T-cell (primary cell): ENCODE data around the gene CLEC16A. TPM values are rescaled to one million over a fixed set of nuclear protein-coding genes. Genes with fewer than 3 reads are reported as not detected.

Experiments
- ATAC-seq, 4 experiments: fragments of 200-7000 bp in 3 of 4; fragments of 150-1000 bp in 1 of 4; cut with Tn5 transposase; replicated peaks in 1 of 4; 1 replicate in 3 of 4; 2 replicates in 1 of 4; pipeline ENCODE4 v1.10.0; 2021; ENCODE audit warnings: moderate library complexity in 3 of 4, mild to moderate bottlenecking in 2 of 4, moderate number of reproducible peaks in 1 of 4
- CTCF ChIA-PET, 2 donors: fragments of 300-600 bp; sonication (Branson Sonifier 250); formaldehyde crosslinking; loops; one replicate each; lab custom pipeline; 2022; ENCODE audit warnings: antibody characterized with exemption in 2 of 2; lab: Charles Lee
- POLR2A ChIA-PET, 2 donors: fragments of 300-600 bp; sonication (Branson Sonifier 250); formaldehyde crosslinking; loops; one replicate each; lab custom pipeline; 2022; ENCODE audit warnings: antibody characterized with exemption in 2 of 2; lab: Charles Lee
- DNase-seq, 35 experiments: peaks; one replicate each; pipeline versions ENCODE4 v3.0.0 to v3.0.0-alpha.2; 2013 to 2023
- H3K27ac ChIP-seq: one replicate; pipeline ENCODE4 v1.5.1; 2013; ENCODE audit warnings: low read length
- H3K27me3 ChIP-seq, 2 experiments: replicated peaks in 1 of 2; 1 replicate in 1 of 2; 2 replicates in 1 of 2; pipeline versions ENCODE4 v1.6.1 to v1.7.0; 2013; ENCODE audit warnings: low read length in 1 of 2, mixed read lengths in 1 of 2; ENCODE audit not compliant: control insufficient read depth in 2 of 2, insufficient read depth in 2 of 2; ENCODE audit errors: extremely low read depth in 1 of 2
- H3K36me3 ChIP-seq, 2 donors: 1 replicate in 1 of 2; 2 replicates in 1 of 2; pipeline versions ENCODE4 v1.6.1 to v1.7.0; 2013; ENCODE audit warnings: low read length in 1 of 2; ENCODE audit not compliant: control insufficient read depth in 2 of 2, insufficient read depth in 1 of 2; ENCODE audit errors: extremely low read depth in 1 of 2
- H3K4me1 ChIP-seq, 2 experiments: 1 replicate in 1 of 2; 2 replicates in 1 of 2; pipeline versions ENCODE4 v1.6.1 to v1.7.0; 2013; ENCODE audit warnings: low read length in 2 of 2, mixed read lengths in 1 of 2; ENCODE audit not compliant: insufficient read depth in 2 of 2, control insufficient read depth in 1 of 2; ENCODE audit errors: extremely low read depth in 1 of 2
- H3K4me3 ChIP-seq, 2 donors: 1 replicate in 1 of 2; 2 replicates in 1 of 2; pipeline versions ENCODE4 v1.5.1 to v1.7.0; 2013; ENCODE audit warnings: mild to moderate bottlenecking in 2 of 2, low read length in 1 of 2, moderate library complexity in 1 of 2; ENCODE audit not compliant: control insufficient read depth in 1 of 2; ENCODE audit errors: extremely low read depth in 1 of 2
- H3K9me3 ChIP-seq: 2 replicates; pipeline ENCODE4 v1.7.0; 2013
- H3K27ac Mint-ChIP-seq, 2 donors: one replicate each; pipeline ENCODE4 v1.8.0; 2020 to 2021; ENCODE audit warnings: mild to moderate bottlenecking in 2 of 2, mixed read lengths in 2 of 2
- H3K27me3 Mint-ChIP-seq, 2 donors: one replicate each; pipeline ENCODE4 v1.8.0; 2021 to 2022; ENCODE audit warnings: mixed read lengths in 2 of 2
- H3K36me3 Mint-ChIP-seq: one replicate; pipeline ENCODE4 v1.8.0; 2021; ENCODE audit warnings: mixed read lengths
- H3K4me1 Mint-ChIP-seq, 3 donors: one replicate each; pipeline ENCODE4 v1.8.0; 2020 to 2022; ENCODE audit warnings: mixed read lengths in 3 of 3, mild to moderate bottlenecking in 1 of 3
- H3K4me3 Mint-ChIP-seq, 3 donors: one replicate each; pipeline ENCODE4 v1.8.0; 2020 to 2022; ENCODE audit warnings: mild to moderate bottlenecking in 3 of 3, mixed read lengths in 3 of 3, moderate library complexity in 3 of 3
- H3K9me3 Mint-ChIP-seq, 3 donors: one replicate each; pipeline ENCODE4 v1.8.0; 2020 to 2022; ENCODE audit warnings: mixed read lengths in 3 of 3
- WGBS: methylation state at CpG from one replicate; pipeline ENCODE4 v1.1.5; 2013; ENCODE audit warnings: missing lambda C conversion rate; ENCODE audit not compliant: insufficient coverage; 5-methylcytosine and 5-hydroxymethylcytosine counted together
- total RNA-seq, 35 experiments: library from RNA in 6 of 35; stranded (reverse) in 6 of 35; fragments of 120-200 nt in 1 of 35; gene quantifications; one replicate each; pipeline versions ENCODE4 v1.2.1 to v1.2.4 and lab custom pipeline; 2013 to 2026

The CLEC16A gene
- total RNA-seq, 5 donors from 2014 or later (not counting 1 experiment from before 2014, with no cell fraction given): 27.4 to 34.6 (median 28.7) TPM

- ChIA-PET POLR2A (no interaction called here), CTCF (interaction anchor here in 1 of 2 donors (0.9 kb wide), 1 partner anchor 30 kb away, joined by 3 read pairs; no protein-coding TSS in a partner anchor)
- H3K9me3 Mint-ChIP-seq: no peaks in the 10 kb centered on the region
- no peaks in the 10 kb centered on the region for H3K4me1 Mint-ChIP-seq
- ATAC-seq (no peak), DNase-seq (no peak)
- H3K36me3 ChIP-seq: peaks cover 11 to 40% of the 10 kb centered on the region in 2 donors
- no peaks in the 10 kb centered on the region for H3K9me3 ChIP-seq
- H3K4me1 ChIP-seq: no peaks in the 10 kb centered on the region
- H3K27me3 Mint-ChIP-seq: no peaks in the 10 kb centered on the region
- H3K36me3 Mint-ChIP-seq: peaks cover 54% of the 10 kb centered on the region
- H3K27ac ChIP-seq: no peak overlapping the region
- no peaks in the 10 kb centered on the region for H3K27me3 ChIP-seq
- H3K27ac Mint-ChIP-seq: no peak overlapping the region
- WGBS: 89% methylated on average over 3 of the region's 3 CpGs
- H3K4me3 Mint-ChIP-seq: no peak overlapping the region
- H3K4me3 ChIP-seq: no peak overlapping the region
Measured at GRCh38 chr16:11064202-11064540, 119.8 kb downstream of the CLEC16A start.

GRCh38 chr16:11064851-11065250 is 120.5 kb downstream of the CLEC16A start:
- POLR2A ChIA-PET: no interaction called here
- Mint-ChIP-seq H3K4me1 (no peaks in the 10 kb centered on the region), H3K36me3 (peaks cover 52% of the 10 kb centered on the region), H3K27me3 (no peaks in the 10 kb centered on the region), H3K9me3 (no peaks in the 10 kb centered on the region), H3K27ac (no peak overlapping the region), H3K4me3 (no peak overlapping the region)
- no peaks in the 10 kb centered on the region for H3K9me3 ChIP-seq
- no peaks in the 10 kb centered on the region for H3K4me1 ChIP-seq
- no peak for ATAC-seq
- H3K4me3 ChIP-seq: no peak overlapping the region
- DNase-seq: no peak
- H3K27me3 ChIP-seq: no peaks in the 10 kb centered on the region
- CTCF ChIA-PET: interaction anchor here (0.6 to 0.9 kb wide), 2 partner anchors 30 to 64 kb away, joined by 3 to 4 read pairs; no protein-coding TSS in a partner anchor
- H3K36me3 ChIP-seq: peaks cover 7 to 37% of the 10 kb centered on the region in 2 donors
- no peak overlapping the region for H3K27ac ChIP-seq
- 62% methylated on average over 3 of the region's 3 CpGs for WGBS

DNA sequence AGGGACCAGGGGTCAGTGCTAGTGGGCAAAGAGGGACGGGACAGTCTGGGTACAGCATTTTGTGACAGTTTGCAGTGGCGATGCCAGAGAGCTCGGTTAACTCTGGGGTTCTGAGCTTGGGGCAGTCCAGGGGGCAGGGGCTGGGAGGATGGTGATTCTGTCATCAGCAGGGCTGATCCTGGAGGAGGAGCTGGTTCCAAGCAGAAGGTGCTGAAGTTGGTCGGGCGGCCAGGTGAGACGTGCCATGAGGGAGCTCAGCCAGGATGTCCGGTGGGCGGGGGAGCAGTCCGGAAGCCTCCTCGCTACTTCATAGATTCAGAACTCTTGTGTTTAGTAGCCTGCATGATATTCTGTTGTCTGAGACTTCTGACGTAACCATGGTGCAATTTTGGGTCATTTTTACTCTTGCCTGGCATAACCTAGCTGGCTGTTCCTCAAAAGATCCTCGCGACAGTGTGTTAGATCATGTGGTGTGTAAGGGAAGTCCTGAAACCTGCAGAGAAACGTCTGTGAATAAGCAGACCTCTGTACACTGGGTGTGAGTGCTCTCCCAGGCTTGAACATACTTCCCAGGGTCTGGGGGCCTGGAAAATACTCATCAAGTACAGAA is 122.0 kb downstream of the CLEC16A start:
- H3K4me1 Mint-ChIP-seq: peaks cover 2 to 6% (median 3%) of the 10 kb centered on the region in 3 donors
- ATAC-seq (peak in 1 of 4 experiments; percentile 28), DNase-seq (no peak)
- peak overlapping the region in 1 of 2 donors; percentile 34 for H3K27ac Mint-ChIP-seq
- ChIA-PET POLR2A (no interaction called here), CTCF (no interaction called here)
- Histone ChIP-seq H3K4me3 (no peak overlapping the region), H3K4me1 (no peaks in the 10 kb centered on the region), H3K9me3 (no peaks in the 10 kb centered on the region), H3K36me3 (peaks cover 7 to 30% of the 10 kb centered on the region in 2 donors), H3K27ac (no peak overlapping the region), H3K27me3 (no peaks in the 10 kb centered on the region)
- peaks cover 53% of the 10 kb centered on the region for H3K36me3 Mint-ChIP-seq
- no peak overlapping the region for H3K4me3 Mint-ChIP-seq
- H3K9me3 Mint-ChIP-seq: no peaks in the 10 kb centered on the region
- 97% methylated on average over 13 of the region's 14 CpGs for WGBS
- H3K27me3 Mint-ChIP-seq: no peaks in the 10 kb centered on the region

DNA sequence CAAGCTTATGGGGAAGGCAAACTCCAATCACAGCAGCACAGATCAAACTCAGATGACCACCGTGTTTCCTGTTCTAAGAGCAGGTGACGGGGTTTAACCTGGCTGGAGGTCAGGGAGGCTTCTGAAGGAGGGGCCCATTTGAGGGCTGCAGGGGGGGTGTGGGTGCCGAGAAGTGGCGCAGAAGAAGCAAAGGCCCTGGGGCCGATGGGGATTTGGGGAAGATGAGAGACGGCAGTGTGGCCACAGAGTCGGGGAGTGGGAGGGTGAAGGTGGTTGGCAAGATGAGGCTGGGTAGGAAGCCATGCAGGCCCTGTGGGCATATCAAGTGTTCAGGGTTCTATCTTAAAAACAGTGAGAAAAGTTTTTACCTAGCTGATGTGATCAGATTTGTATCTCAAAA is 122.9 kb downstream of the CLEC16A start:
- Mint-ChIP-seq H3K36me3 (peaks cover 52% of the 10 kb centered on the region), H3K27me3 (no peaks in the 10 kb centered on the region), H3K4me1 (peaks cover 6 to 10% (median 7%) of the 10 kb centered on the region in 3 donors), H3K9me3 (no peaks in the 10 kb centered on the region), H3K4me3 (no peak overlapping the region), H3K27ac (no peak overlapping the region)
- no peak overlapping the region for H3K4me3 ChIP-seq
- no peaks in the 10 kb centered on the region for H3K27me3 ChIP-seq
- no peaks in the 10 kb centered on the region for H3K4me1 ChIP-seq
- ChIA-PET CTCF (interaction anchor here in 1 of 2 donors (0.5 kb wide), 1 partner anchor 77 kb away, joined by 3 read pairs; no protein-coding TSS in a partner anchor), POLR2A (no interaction called here)
- WGBS: 86% methylated on average over 5 of the region's 7 CpGs
- H3K9me3 ChIP-seq: no peaks in the 10 kb centered on the region
- ATAC-seq (no peak), DNase-seq (no peak)
- no peak overlapping the region for H3K27ac ChIP-seq
- peaks cover 7 to 23% of the 10 kb centered on the region in 2 donors for H3K36me3 ChIP-seq

DNA sequence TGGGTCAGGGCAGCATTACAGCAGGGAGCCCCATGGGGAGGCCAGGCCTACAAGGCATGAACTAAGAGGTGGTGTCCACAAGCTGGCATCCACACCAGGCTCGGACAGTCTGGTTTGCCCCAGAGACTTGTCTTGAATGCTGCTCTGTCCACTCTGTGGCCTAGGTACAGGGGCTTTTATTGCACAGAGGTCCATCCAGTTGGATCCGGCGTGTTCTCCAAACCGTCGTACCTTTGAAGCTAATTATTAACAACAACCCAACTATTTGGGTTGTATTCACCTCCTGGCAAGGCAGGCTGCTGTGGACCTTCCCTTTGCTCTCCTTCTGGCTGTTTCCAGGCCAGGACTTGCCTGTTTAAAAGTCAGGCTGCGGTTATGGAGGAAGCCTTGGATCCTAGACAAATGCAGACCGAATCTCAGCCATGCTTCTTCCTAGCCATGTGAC is 123.4 kb downstream of the CLEC16A start:
- Mint-ChIP-seq H3K9me3 (no peaks in the 10 kb centered on the region), H3K4me1 (peaks cover 9 to 14% (median 10%) of the 10 kb centered on the region in 3 donors), H3K27me3 (no peaks in the 10 kb centered on the region), H3K27ac (no peak overlapping the region), H3K36me3 (peaks cover 55% of the 10 kb centered on the region), H3K4me3 (no peak overlapping the region)
- Histone ChIP-seq H3K9me3 (no peaks in the 10 kb centered on the region), H3K27ac (no peak overlapping the region), H3K4me3 (no peak overlapping the region), H3K36me3 (peaks cover 7 to 22% of the 10 kb centered on the region in 2 donors), H3K4me1 (no peaks in the 10 kb centered on the region), H3K27me3 (no peaks in the 10 kb centered on the region)
- ChIA-PET CTCF (interaction anchor here in 1 of 2 donors (0.5 kb wide), 1 partner anchor 77 kb away, joined by 3 read pairs; no protein-coding TSS in a partner anchor), POLR2A (no interaction called here)
- 100% methylated on average over 4 of the region's 7 CpGs for WGBS
- DNase-seq (no peak), ATAC-seq (no peak)

DNA sequence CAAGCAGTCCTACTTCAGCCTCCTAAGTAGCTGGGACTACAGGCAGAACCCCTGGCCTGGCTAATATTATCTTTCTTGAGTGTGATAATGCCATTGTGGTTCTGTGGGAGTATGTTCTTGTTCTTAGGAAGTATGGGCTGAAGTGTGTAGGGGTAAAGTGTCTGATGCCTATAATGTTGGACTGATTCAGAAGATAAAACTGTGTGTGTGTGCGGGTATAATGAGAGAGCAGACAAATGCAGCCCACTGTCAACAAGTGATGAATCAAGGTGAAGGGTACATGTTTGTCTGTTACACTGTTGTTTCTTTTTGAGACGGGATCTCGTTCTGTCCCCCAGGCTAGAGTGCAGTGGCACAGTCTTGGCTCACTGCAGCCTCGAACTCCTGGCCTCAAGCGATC is 127.5 kb downstream of the CLEC16A start:
- Mint-ChIP-seq H3K27ac (no peak overlapping the region), H3K4me3 (no peak overlapping the region), H3K27me3 (no peaks in the 10 kb centered on the region), H3K36me3 (peaks cover 44% of the 10 kb centered on the region), H3K9me3 (no peaks in the 10 kb centered on the region), H3K4me1 (peaks cover 37 to 47% (median 42%) of the 10 kb centered on the region in 3 donors)
- Histone ChIP-seq H3K4me3 (no peak overlapping the region), H3K9me3 (no peaks in the 10 kb centered on the region), H3K4me1 (peaks cover 4 to 20% of the 10 kb centered on the region in 2 experiments), H3K36me3 (peaks cover 5 to 14% of the 10 kb centered on the region in 2 donors), H3K27ac (no peak overlapping the region), H3K27me3 (no peaks in the 10 kb centered on the region)
- DNase-seq (no peak), ATAC-seq (no peak)
- CTCF ChIA-PET: no interaction called here
- POLR2A ChIA-PET: no interaction called here
- WGBS: 95% methylated on average over 5 of the region's 5 CpGs
